ENCODE data around the gene GMCL2.
A peak's percentile ranks its signal among the peaks of the same experiment; 100 is the strongest.

The GMCL2 gene

GRCh38 chr5:178227138-178227659, 40.0 kb upstream of the GMCL2 start:
- DNase-seq (no peak), ATAC-seq (ENCODE audit: insufficient read depth, low read depth) (no peak)
- H3K4me2 ChIP-seq (ENCODE audit: insufficient read depth, low read length) = no peak overlapping the region
- H4K20me1 ChIP-seq (ENCODE audit: insufficient read depth, low read length) = peaks cover 62% of the 10 kb centered on the region
- H3K4me3 ChIP-seq (ENCODE audit: low read depth in 1 of 2, low read length in 2 of 2) = no peak overlapping the region
- peaks cover 42% of the 10 kb centered on the region for H3K79me2 ChIP-seq (ENCODE audit: insufficient read depth, low read length)
- H3K27ac ChIP-seq (ENCODE audit: low read length) = no peak overlapping the region
- H2AFZ ChIP-seq (ENCODE audit: low read depth, low read length) = no peak overlapping the region
- peaks cover 23% of the 10 kb centered on the region for H3K4me1 ChIP-seq (ENCODE audit: insufficient read depth, low read length)
- no peak overlapping the region for H3K9ac ChIP-seq (ENCODE audit: low read depth, low read length)
- no peaks in the 10 kb centered on the region for H3K27me3 ChIP-seq (ENCODE audit: insufficient read depth, low read length, poor library complexity)
- no peaks in the 10 kb centered on the region for H3K9me3 ChIP-seq (ENCODE audit: insufficient read depth, low read length, severe bottlenecking)
- peaks cover 97% of the 10 kb centered on the region for H3K36me3 ChIP-seq (ENCODE audit: insufficient read depth, low read length)
- TF ChIP-seq CTCF (IDR thresholded peaks at IDR 0.05; ENCODE audit: borderline replicate concordance, extremely low read depth, low read length, poor library complexity, severe bottlenecking) (no peak), EZH2 (IDR thresholded peaks at IDR 0.05; ENCODE audit: borderline replicate concordance, low read depth, low read length, severe bottlenecking) (no peak)

- H3K4me3 ChIP-seq (ENCODE audit: low read depth in 1 of 2, low read length in 2 of 2) = no peak overlapping the region
- TF ChIP-seq CTCF (IDR thresholded peaks at IDR 0.05; ENCODE audit: borderline replicate concordance, extremely low read depth, low read length, poor library complexity, severe bottlenecking) (no peak), EZH2 (IDR thresholded peaks at IDR 0.05; ENCODE audit: borderline replicate concordance, low read depth, low read length, severe bottlenecking) (no peak)
- peaks cover 6% of the 10 kb centered on the region; the same call in 1 of the 2 replicates for H3K4me1 ChIP-seq (ENCODE audit: insufficient read depth, low read length)
- no peaks in the 10 kb centered on the region for H3K27me3 ChIP-seq (ENCODE audit: insufficient read depth, low read length, poor library complexity)
- no peak overlapping the region for H3K4me2 ChIP-seq (ENCODE audit: insufficient read depth, low read length)
- H3K9ac ChIP-seq (ENCODE audit: low read depth, low read length) = no peak overlapping the region
- H3K36me3 ChIP-seq (ENCODE audit: insufficient read depth, low read length) = peaks cover 90% of the 10 kb centered on the region
- no peaks in the 10 kb centered on the region for H3K9me3 ChIP-seq (ENCODE audit: insufficient read depth, low read length, severe bottlenecking)
- H3K27ac ChIP-seq (ENCODE audit: low read length) = no peak overlapping the region
- no peak for DNase-seq
- H3K79me2 ChIP-seq (ENCODE audit: insufficient read depth, low read length) = peaks cover 22% of the 10 kb centered on the region
- H2AFZ ChIP-seq (ENCODE audit: low read depth, low read length) = no peak overlapping the region
- ATAC-seq (ENCODE audit: insufficient read depth, low read depth) = no peak
- peaks cover 43% of the 10 kb centered on the region for H4K20me1 ChIP-seq (ENCODE audit: insufficient read depth, low read length)
These were observed 38.0 kb upstream of the GMCL2 start for GRCh38 chr5:178225174-178225573.

- Histone ChIP-seq H2AFZ (ENCODE audit: low read depth, low read length) (no peak overlapping the region), H3K9ac (ENCODE audit: low read depth, low read length) (no peak overlapping the region)
These were observed 37.2 kb upstream of the GMCL2 start for GRCh38 chr5:178224403-178224802.

More at GRCh38 chr5:178224403-178224802, 37.2 kb upstream of the GMCL2 start:
- no peaks in the 10 kb centered on the region for H3K4me1 ChIP-seq (ENCODE audit: insufficient read depth, low read length)
- peaks cover 35% of the 10 kb centered on the region for H4K20me1 ChIP-seq (ENCODE audit: insufficient read depth, low read length)
- ATAC-seq (ENCODE audit: insufficient read depth, low read depth) (0 out of 3 replicates have a peak, but pooled peaks have one; percentile 13), DNase-seq (no peak)
- no peak for TF ChIP-seq CTCF (IDR thresholded peaks at IDR 0.05; ENCODE audit: borderline replicate concordance, extremely low read depth, low read length, poor library complexity, severe bottlenecking)
- no peak for TF ChIP-seq EZH2 (IDR thresholded peaks at IDR 0.05; ENCODE audit: borderline replicate concordance, low read depth, low read length, severe bottlenecking)
- no peak overlapping the region for H3K4me3 ChIP-seq (ENCODE audit: low read depth in 1 of 2, low read length in 2 of 2)
- no peak overlapping the region for H3K27ac ChIP-seq (ENCODE audit: low read length)
- peaks cover 14% of the 10 kb centered on the region for H3K79me2 ChIP-seq (ENCODE audit: insufficient read depth, low read length)
- H3K4me2 ChIP-seq (ENCODE audit: insufficient read depth, low read length) = no peak overlapping the region
- H3K9me3 ChIP-seq (ENCODE audit: insufficient read depth, low read length, severe bottlenecking) = no peaks in the 10 kb centered on the region
- H3K27me3 ChIP-seq (ENCODE audit: insufficient read depth, low read length, poor library complexity) = no peaks in the 10 kb centered on the region
- H3K36me3 ChIP-seq (ENCODE audit: insufficient read depth, low read length) = peaks cover 89% of the 10 kb centered on the region
